SK-N-SH treated with all-trans-retinoic acid at 6 μM for 48 hours (cell line): Measurements from ENCODE around the gene FRMD8.

ENCODE experiments used
- ARNTL ChIP-seq: fragments of 450-650 bp; formaldehyde crosslinking; IDR thresholded peaks from 2 replicates; pipeline ENCODE4 v1.5.0; 2020; ENCODE audit warnings: low read depth, mild to moderate bottlenecking, moderate library complexity, borderline replicate concordance
- BACH2 ChIP-seq: fragments of 250-450 bp; sonication (Bioruptor Pico); IDR thresholded peaks from 2 replicates; pipeline ENCODE4 v1.9.0; 2021; ENCODE audit warnings: mild to moderate bottlenecking, borderline replicate concordance
- CSDC2 ChIP-seq: fragments of 250-450 bp; sonication (Bioruptor Pico); IDR thresholded peaks from 2 replicates; pipeline ENCODE4 v1.5.0; 2020; ENCODE audit warnings: mild to moderate bottlenecking, moderate library complexity
- OSR1 ChIP-seq: fragments of 250-450 bp; sonication (Bioruptor Pico); IDR thresholded peaks from 2 replicates; pipeline ENCODE4 v1.8.0; 2022; ENCODE audit warnings: moderate library complexity, mild to moderate bottlenecking, inconsistent platforms
- RARB ChIP-seq: fragments of 250-450 bp; sonication (Bioruptor Pico); IDR thresholded peaks from 2 replicates; pipeline ENCODE4 v1.8.0; 2021; ENCODE audit warnings: mild to moderate bottlenecking, moderate library complexity
- SNAI2 ChIP-seq: fragments of 250-450 bp; sonication (Bioruptor Pico); IDR thresholded peaks from 2 replicates; pipeline ENCODE4 v1.5.0; 2020; ENCODE audit warnings: mild to moderate bottlenecking, moderate library complexity
- ZFP3 ChIP-seq: fragments of 250-450 bp; sonication (Bioruptor Pico); IDR thresholded peaks from 2 replicates; pipeline ENCODE4 v1.5.0; 2020; ENCODE audit warnings: mild to moderate bottlenecking, moderate library complexity
- ZFP30 ChIP-seq: fragments of 450-650 bp; formaldehyde crosslinking; IDR thresholded peaks from 2 replicates; pipeline ENCODE4 v1.5.0; 2022; ENCODE audit warnings: mild to moderate bottlenecking, moderate library complexity
- ZNF565 ChIP-seq: fragments of 450-650 bp; formaldehyde crosslinking; conservative IDR thresholded peaks from 2 replicates; pipeline ENCODE4 v1.5.0; 2020; ENCODE audit warnings: low read depth, mild to moderate bottlenecking, moderate library complexity
- TF ChIP-seq, protein P1 (sequence below): fragments of 250-450 bp; sonication (Bioruptor Pico); IDR thresholded peaks from 2 replicates; pipeline ENCODE4 v1.5.1; 2020; ENCODE audit warnings: low read depth, mild to moderate bottlenecking, moderate library complexity
- TF ChIP-seq, protein P2 (sequence below): fragments of 250-450 bp; sonication (Bioruptor Pico); IDR thresholded peaks from 2 replicates; pipeline ENCODE4 v1.8.0; 2020; ENCODE audit warnings: mild to moderate bottlenecking, moderate library complexity, borderline replicate concordance

- TF ChIP-seq, protein P1, sequence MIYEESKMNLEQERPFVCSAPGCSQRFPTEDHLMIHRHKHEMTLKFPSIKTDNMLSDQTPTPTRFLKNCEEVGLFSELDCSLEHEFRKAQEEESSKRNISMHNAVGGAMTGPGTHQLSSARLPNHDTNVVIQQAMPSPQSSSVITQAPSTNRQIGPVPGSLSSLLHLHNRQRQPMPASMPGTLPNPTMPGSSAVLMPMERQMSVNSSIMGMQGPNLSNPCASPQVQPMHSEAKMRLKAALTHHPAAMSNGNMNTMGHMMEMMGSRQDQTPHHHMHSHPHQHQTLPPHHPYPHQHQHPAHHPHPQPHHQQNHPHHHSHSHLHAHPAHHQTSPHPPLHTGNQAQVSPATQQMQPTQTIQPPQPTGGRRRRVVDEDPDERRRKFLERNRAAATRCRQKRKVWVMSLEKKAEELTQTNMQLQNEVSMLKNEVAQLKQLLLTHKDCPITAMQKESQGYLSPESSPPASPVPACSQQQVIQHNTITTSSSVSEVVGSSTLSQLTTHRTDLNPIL (CRISPR knock-in tag): peak; percentile 68; the same call in 1 of the 2 replicates
- TF ChIP-seq, protein P2, sequence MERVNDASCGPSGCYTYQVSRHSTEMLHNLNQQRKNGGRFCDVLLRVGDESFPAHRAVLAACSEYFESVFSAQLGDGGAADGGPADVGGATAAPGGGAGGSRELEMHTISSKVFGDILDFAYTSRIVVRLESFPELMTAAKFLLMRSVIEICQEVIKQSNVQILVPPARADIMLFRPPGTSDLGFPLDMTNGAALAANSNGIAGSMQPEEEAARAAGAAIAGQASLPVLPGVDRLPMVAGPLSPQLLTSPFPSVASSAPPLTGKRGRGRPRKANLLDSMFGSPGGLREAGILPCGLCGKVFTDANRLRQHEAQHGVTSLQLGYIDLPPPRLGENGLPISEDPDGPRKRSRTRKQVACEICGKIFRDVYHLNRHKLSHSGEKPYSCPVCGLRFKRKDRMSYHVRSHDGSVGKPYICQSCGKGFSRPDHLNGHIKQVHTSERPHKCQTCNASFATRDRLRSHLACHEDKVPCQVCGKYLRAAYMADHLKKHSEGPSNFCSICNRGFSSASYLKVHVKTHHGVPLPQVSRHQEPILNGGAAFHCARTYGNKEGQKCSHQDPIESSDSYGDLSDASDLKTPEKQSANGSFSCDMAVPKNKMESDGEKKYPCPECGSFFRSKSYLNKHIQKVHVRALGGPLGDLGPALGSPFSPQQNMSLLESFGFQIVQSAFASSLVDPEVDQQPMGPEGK (CRISPR knock-in tag): no peak; the same call in 1 of the 2 replicates
- TF ChIP-seq ZNF565 (CRISPR knock-in tag) (no peak), ZFP30 (no peak), ARNTL (CRISPR knock-in tag) (no peak), RARB (CRISPR knock-in tag) (peak; percentile 51), BACH2 (CRISPR knock-in tag) (no peak), CSDC2 (CRISPR knock-in tag) (no peak), OSR1 (no peak), SNAI2 (CRISPR knock-in tag) (no peak), ZFP3 (CRISPR knock-in tag) (no peak)
Observed at GRCh38 chr11:65439331-65440181, 53.1 kb downstream of the FRMD8 start.
